ENCODE measurements around the gene CDX1.

The CDX1 gene

DNA sequence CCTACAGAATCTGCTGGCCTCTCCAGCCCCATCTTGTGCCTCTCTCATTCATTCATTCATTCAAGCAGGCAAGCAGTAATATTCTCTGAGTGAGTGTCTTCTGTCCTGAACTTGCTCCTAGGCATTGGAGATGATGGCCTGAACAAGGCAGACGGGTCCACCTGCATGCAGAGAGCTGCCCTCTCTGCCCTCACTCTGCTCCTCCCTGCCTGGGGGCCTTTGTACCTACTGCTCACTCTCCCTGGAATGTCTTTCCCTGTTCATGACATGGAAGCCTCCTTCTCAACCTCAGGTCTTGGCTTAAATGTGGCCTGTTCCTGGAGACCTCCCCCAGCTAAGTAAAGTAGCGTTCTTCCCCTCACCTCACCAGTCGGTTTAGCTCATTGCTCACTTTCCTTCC is 6.6 kb downstream of the CDX1 start:
- no peaks in the 10 kb centered on the region for H3K36me3 ChIP-seq
- H3K4me1 ChIP-seq (ENCODE audit: control insufficient read depth in 1 of 2, insufficient read depth in 1 of 2, low read depth in 1 of 2, low read length in 1 of 2): no peaks in the 10 kb centered on the region
- H3K27ac ChIP-seq: no peak overlapping the region
- H3K27me3 ChIP-seq: peaks cover 25% of the 10 kb centered on the region
- no peaks in the 10 kb centered on the region for H3K9me3 ChIP-seq
- H3K4me3 ChIP-seq (ENCODE audit: low read depth in 1 of 2, low read length in 1 of 2): no peak overlapping the region
- TF ChIP-seq, protein P1, sequence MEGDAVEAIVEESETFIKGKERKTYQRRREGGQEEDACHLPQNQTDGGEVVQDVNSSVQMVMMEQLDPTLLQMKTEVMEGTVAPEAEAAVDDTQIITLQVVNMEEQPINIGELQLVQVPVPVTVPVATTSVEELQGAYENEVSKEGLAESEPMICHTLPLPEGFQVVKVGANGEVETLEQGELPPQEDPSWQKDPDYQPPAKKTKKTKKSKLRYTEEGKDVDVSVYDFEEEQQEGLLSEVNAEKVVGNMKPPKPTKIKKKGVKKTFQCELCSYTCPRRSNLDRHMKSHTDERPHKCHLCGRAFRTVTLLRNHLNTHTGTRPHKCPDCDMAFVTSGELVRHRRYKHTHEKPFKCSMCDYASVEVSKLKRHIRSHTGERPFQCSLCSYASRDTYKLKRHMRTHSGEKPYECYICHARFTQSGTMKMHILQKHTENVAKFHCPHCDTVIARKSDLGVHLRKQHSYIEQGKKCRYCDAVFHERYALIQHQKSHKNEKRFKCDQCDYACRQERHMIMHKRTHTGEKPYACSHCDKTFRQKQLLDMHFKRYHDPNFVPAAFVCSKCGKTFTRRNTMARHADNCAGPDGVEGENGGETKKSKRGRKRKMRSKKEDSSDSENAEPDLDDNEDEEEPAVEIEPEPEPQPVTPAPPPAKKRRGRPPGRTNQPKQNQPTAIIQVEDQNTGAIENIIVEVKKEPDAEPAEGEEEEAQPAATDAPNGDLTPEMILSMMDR (IDR thresholded peaks at IDR 0.05): no peak

DNA sequence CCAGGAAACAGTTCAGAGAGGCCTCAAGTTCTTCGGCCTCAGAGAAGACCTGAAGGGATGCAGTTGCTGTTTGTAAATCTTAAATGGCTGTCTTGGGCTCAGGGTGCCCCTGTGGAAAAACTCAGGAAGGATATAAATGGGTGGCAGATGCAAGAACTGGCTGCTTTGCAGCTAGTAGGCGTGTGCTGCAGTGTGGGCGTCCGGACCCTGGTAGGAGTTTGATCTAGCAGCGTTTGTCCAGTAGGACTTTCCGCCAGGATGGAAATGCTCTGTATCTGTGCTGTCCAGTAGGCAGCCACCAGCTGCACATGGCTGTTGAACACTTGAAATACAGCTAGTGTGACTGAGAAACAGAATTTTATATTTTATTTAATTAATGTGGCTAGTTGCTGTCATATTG is 7.7 kb downstream of the CDX1 start:
- H3K36me3 ChIP-seq: no peaks in the 10 kb centered on the region
- H3K27ac ChIP-seq: no peak overlapping the region
- no peaks in the 10 kb centered on the region for H3K9me3 ChIP-seq
- TF ChIP-seq, protein P1 (IDR thresholded peaks at IDR 0.05): no peak
- H3K27me3 ChIP-seq: peaks cover 13% of the 10 kb centered on the region
- H3K4me3 ChIP-seq (ENCODE audit: low read depth in 1 of 2, low read length in 1 of 2): no peak overlapping the region
- H3K4me1 ChIP-seq (ENCODE audit: control insufficient read depth in 1 of 2, insufficient read depth in 1 of 2, low read depth in 1 of 2, low read length in 1 of 2): no peaks in the 10 kb centered on the region

DNA sequence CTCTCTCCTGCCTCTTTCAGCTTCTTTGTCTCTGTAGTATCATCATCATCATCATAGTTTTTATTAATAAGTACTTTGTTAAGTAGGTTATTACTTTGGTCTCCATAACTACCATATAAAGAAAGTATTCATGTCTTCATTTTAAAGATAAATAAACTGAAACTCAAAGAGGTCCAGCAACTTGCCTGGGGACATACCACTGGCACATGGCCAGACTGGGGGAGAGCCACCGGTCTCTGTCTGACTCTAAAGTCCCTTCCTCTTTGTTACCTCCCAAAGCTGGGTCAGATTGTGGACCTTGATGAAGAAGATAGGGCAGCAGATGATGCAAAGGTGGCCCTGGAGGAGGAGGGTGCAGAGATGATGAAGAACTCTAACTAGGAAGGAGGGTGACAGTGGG is 8.5 kb downstream of the CDX1 start:
- Histone ChIP-seq H3K27ac (no peak overlapping the region), H3K9me3 (no peaks in the 10 kb centered on the region), H3K4me1 (ENCODE audit: control insufficient read depth in 1 of 2, insufficient read depth in 1 of 2, low read depth in 1 of 2, low read length in 1 of 2) (no peaks in the 10 kb centered on the region), H3K4me3 (ENCODE audit: low read depth in 1 of 2, low read length in 1 of 2) (no peak overlapping the region), H3K27me3 (peaks cover 6% of the 10 kb centered on the region), H3K36me3 (no peaks in the 10 kb centered on the region)
- TF ChIP-seq, protein P1 (IDR thresholded peaks at IDR 0.05): no peak

DNA sequence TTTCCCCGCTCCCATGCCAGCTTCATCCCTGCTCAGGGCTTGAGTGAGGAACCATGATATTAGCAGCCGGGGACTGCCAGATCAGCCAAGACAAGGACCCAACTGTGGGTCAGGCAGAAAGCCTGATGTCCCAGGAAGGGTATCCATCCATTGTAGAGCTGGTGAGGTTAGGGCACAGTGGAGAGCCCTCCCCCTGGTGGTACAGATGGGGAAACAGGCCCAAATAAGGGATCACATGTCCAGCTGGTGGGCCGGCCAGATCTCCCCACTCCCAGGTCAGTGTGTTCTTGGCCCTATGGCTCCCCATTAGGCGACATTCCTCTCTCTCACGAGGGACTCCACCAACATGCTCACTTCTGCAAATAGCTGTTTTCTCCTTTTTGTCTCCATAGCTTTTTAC is 9.0 kb downstream of the CDX1 start:
- H3K4me1 ChIP-seq (ENCODE audit: control insufficient read depth in 1 of 2, insufficient read depth in 1 of 2, low read depth in 1 of 2, low read length in 1 of 2): no peaks in the 10 kb centered on the region
- TF ChIP-seq, protein P1 (IDR thresholded peaks at IDR 0.05): no peak
- peaks cover 2% of the 10 kb centered on the region for H3K27me3 ChIP-seq
- no peak overlapping the region for H3K4me3 ChIP-seq (ENCODE audit: low read depth in 1 of 2, low read length in 1 of 2)
- no peak overlapping the region for H3K27ac ChIP-seq
- no peaks in the 10 kb centered on the region for H3K9me3 ChIP-seq
- no peaks in the 10 kb centered on the region for H3K36me3 ChIP-seq

DNA sequence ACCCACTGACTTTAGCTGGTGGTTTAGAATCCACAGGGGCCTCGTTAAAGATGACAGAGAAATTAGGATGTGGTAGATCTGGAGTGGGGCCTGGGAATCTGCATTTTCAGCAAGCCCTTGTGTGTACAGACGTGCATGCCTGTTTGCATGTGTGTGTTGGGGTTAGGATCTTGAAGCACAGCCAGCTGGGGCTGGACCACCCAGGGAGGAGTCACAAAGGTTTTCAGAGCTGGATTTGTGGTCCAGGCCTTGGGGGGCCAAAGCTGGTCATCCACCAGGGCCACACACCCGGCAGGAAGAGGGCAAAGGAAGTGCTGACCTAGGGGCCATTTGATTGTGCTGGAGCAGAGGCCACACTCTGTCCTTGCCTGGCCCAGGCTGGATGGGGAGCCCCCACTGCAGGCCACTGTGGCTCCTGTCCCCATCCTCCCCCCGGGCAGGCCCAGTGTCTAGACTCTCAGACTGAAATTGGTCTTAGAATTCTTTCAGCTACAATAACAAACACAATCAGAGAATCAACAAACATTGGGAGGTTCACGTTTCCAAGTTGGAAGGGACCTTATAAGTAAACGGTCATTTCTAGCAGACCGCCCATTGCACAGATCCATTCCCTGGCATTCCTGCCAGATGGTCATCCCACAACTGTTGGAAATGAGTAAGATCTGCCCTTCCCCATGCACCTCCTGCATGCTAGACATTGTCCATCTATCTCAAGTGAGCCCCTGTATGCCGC is 10.3 kb downstream of the CDX1 start:
- TF ChIP-seq, protein P1 (IDR thresholded peaks at IDR 0.05): no peak
- no peak overlapping the region for H3K4me3 ChIP-seq (ENCODE audit: low read depth in 1 of 2, low read length in 1 of 2)
- H3K27ac ChIP-seq: no peak overlapping the region
- H3K4me1 ChIP-seq (ENCODE audit: control insufficient read depth in 1 of 2, insufficient read depth in 1 of 2, low read depth in 1 of 2, low read length in 1 of 2): no peaks in the 10 kb centered on the region
- no peaks in the 10 kb centered on the region for H3K36me3 ChIP-seq
- no peaks in the 10 kb centered on the region for H3K27me3 ChIP-seq
- H3K9me3 ChIP-seq: no peaks in the 10 kb centered on the region

All from neutrophil (primary cell).